Stimulated activated CD8-positive, alpha-beta memory T cell treated with anti-CD3 and anti-CD28 coated beads, Interleukin-12 subunit alpha, Interleukin-12 subunit beta, amount 100 ng/mL, for 4 hours (primary cell): ENCODE results near the gene STK40.

ENCODE experiments used
- DNase-seq: peaks from one replicate; pipeline ENCODE4 v3.0.0-alpha.2; 2020; ENCODE audit warnings: low read depth

Gene STK40

GRCh38 chr1:36385410-36386264 lies at the start of gene STK40:
Gene STK40 (minus strand): TSS chr1:36385924. CDS start chr1:36361332, 24,592 bp downstream.
- DNase-seq, result peak; percentile 97

GRCh38 chr1:36433102-36433501 lies 47.4 kb upstream of the STK40 start:
- DNase-seq, result no peak

- no peak for DNase-seq
Measured at GRCh38 chr1:36432616-36433015, 46.9 kb upstream of the STK40 start.

GRCh38 chr1:36425791-36426190 lies 40.1 kb upstream of the STK40 start:
- no peak for DNase-seq

- DNase-seq, result no peak
Measured at GRCh38 chr1:36421649-36422048, 35.9 kb upstream of the STK40 start.

GRCh38 chr1:36420836-36421317 lies 35.2 kb upstream of the STK40 start:
- DNase-seq, result peak; percentile 73

- no peak for DNase-seq
Measured at GRCh38 chr1:36420409-36420808, 34.7 kb upstream of the STK40 start.

- DNase-seq, result no peak
Measured at GRCh38 chr1:36419569-36419968, 33.8 kb upstream of the STK40 start.

- no peak for DNase-seq
Measured at GRCh38 chr1:36419140-36419539, 33.4 kb upstream of the STK40 start.

GRCh38 chr1:36417931-36418330 lies 32.2 kb upstream of the STK40 start:
- DNase-seq, result no peak

GRCh38 chr1:36415661-36416326 lies 30.1 kb upstream of the STK40 start:
- no peak for DNase-seq

- no peak for DNase-seq
Measured at GRCh38 chr1:36414384-36414783, 28.7 kb upstream of the STK40 start.

GRCh38 chr1:36411674-36412648 lies 26.2 kb upstream of the STK40 start:
- no peak for DNase-seq

- no peak for DNase-seq
Measured at GRCh38 chr1:36408479-36408878, 22.8 kb upstream of the STK40 start.

- DNase-seq, result no peak
Measured at GRCh38 chr1:36406440-36406839, 20.7 kb upstream of the STK40 start.

GRCh38 chr1:36402504-36402890 lies 16.8 kb upstream of the STK40 start:
- DNase-seq, result no peak

GRCh38 chr1:36401602-36402503 lies 16.1 kb upstream of the STK40 start:
- DNase-seq, result no peak

- peak; percentile 36 for DNase-seq
Measured at GRCh38 chr1:36400825-36401601, 15.3 kb upstream of the STK40 start.

- no peak for DNase-seq
Measured at GRCh38 chr1:36400514-36400824, 14.7 kb upstream of the STK40 start.

- no peak for DNase-seq
Measured at GRCh38 chr1:36398370-36398977, 12.8 kb upstream of the STK40 start.
